GM19468 (cell line): ENCODE data around the gene PRMT7.

Experiments
- ATAC-seq: cut with Tn5 transposase; IDR thresholded peaks from one replicate; pipeline ENCODE4 v1.9.1; 2021; ENCODE audit warnings: mild to moderate bottlenecking, moderate library complexity, moderate number of reproducible peaks; ENCODE audit not compliant: unreplicated experiment; ENCODE audit errors: extremely low read depth

PRMT7 gene

GRCh38 chr16:68345958-68346635, 35.3 kb downstream of the PRMT7 start:
- no peak for ATAC-seq

DNA sequence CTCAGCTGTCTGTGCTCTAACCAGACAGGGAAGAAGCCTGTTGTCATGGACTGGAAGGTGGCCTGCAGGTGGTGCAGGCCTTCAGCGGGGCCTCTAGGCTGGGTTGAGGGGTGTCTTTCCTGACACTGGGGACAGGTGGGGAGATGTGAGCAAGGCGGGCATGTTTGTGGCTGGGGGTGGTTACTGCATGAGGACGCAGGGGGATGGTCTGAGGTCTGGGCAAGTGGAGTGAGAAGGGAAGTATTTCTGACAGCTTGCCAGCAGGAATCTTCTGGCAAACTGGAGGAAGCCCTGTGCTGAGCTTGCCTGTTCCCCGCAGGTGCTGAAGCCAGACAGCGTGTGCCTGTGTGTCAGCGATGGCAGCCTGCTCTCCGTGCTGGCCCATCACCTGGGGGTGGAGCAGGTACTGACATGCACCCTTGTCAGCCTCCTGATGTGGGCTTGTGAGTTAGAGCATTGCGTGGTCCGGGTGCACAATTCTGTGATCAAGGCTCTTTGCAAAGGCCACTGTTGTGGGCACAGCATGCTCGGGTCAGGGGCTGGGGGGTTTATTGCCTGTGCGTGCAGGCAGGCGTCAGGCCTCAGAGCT, 36.2 kb downstream of the PRMT7 start:
- ATAC-seq, result no peak

- no peak for ATAC-seq
Observed at GRCh38 chr16:68347605-68348004, 36.8 kb downstream of the PRMT7 start.

DNA sequence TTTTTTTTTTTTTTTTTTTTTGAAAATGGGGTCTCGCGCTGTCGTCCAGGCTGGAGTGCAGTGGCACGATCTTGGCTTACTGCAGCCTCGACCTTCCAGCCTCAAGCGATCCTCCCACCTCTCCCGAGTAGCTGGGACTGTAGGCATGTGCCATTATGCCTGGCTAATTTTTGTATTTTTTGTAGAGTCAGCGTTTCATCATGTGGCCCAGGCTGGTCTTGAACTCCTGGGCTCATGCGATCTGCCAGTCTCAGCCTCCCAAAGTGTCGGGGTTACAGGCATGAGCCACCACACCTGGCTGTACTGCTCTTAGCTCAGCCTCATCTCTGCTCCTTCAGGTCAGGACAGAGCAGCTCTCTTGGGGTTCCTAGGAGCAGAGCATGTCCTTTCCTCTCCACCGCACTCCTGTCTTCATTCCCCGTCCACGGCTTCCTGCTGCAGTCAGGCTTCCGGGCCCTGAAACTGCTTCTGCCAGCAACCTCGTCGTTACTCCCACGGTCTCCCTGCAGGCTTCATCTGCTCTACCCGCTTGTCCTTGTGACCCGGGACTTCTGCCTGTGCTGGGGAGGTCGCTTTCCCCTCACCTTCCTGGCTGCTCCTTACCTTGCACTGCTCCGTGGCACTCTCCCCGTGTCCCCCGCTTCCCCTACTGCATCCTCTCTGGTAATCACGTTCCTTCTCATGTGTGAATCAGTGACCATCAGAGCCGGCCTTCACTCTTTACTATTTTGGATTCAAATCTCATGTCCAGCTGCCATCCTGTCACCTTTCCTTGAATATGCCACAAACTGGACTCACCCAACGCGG, 38.0 kb downstream of the PRMT7 start:
- no peak for ATAC-seq

DNA sequence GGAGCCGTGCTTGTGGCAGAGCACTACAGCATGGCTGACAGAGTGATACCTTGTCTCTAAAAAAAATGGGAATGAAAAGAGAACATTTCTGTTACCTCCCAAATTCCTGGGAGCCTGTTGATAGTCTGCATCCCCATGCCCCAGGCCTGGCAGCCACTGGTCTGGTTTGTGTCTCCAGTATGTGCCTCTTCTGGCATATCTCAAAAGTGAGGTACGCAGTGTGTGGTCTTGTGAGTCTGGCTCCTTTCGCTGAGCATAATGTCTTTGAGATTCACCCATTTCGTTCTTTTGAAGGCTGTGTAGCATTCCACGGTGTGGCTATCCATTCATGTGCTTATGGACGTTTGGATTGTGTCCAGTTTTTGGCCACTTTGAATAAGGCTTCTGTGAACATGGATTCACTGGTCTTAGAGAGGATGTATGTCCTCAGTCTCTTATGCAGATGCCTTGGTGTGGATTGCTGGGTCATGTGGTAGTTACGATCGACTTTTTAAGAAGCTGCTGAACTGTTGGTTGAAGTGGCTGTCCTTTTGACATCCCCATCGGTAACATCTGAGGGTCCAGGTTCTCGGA, 39.1 kb downstream of the PRMT7 start:
- no peak for ATAC-seq

GRCh38 chr16:68350813-68351350, 40.1 kb downstream of the PRMT7 start:
- no peak for ATAC-seq

- no peak for ATAC-seq
Observed at GRCh38 chr16:68351463-68351862, 40.6 kb downstream of the PRMT7 start.

GRCh38 chr16:68351991-68352431, 41.2 kb downstream of the PRMT7 start:
- no peak for ATAC-seq

DNA sequence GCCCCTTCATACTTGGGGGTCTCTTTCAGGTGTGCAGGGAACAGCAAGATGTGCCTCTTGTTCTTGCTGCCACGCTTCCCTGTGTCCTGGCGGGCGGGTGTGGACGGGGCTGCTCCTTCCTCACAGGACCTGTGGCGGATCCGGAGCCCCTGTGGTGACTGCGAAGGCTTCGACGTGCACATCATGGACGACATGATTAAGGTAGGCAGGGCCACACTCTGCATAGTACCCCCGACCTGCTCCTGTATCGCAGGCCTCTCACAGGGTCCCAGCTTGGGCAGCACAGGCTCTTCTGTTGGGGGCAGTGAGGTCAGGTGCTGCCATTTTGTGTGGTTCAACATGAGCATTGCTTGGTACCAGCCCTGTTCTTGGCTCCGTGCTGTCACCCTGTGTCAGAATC, 42.5 kb downstream of the PRMT7 start:
- ATAC-seq, result no peak

- no peak for ATAC-seq
Observed at GRCh38 chr16:68354816-68355215, 44.0 kb downstream of the PRMT7 start.

- no peak for ATAC-seq
Observed at GRCh38 chr16:68355447-68356248, 44.8 kb downstream of the PRMT7 start.

- peak; percentile 46 for ATAC-seq
Observed at GRCh38 chr16:68356249-68356918, 45.6 kb downstream of the PRMT7 start.

GRCh38 chr16:68356919-68357286, 46.1 kb downstream of the PRMT7 start:
- ATAC-seq, result peak; percentile 0

- no peak for ATAC-seq
Observed at GRCh38 chr16:68357521-68357922, 46.7 kb downstream of the PRMT7 start.

DNA sequence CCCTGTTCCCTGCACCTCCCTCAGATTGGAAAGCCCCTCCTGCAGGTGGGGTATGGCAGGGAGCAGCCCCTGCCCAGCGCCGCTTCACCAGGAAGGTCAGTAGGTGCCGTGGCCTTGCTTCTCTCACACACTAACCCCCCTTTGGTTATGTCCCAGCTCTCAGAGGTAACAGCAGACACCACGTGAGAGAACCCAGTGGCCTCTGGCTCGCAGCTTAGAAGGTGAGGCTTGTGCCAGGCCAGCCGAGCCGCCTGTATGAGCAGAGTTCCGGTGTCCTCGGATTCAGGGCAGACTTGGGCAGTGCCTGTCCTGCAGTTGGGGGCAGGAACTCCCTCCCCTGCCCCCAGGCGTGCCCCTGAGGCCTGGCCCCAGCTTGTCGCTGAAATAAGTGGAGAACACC, 47.1 kb downstream of the PRMT7 start:
- ATAC-seq, result no peak

DNA sequence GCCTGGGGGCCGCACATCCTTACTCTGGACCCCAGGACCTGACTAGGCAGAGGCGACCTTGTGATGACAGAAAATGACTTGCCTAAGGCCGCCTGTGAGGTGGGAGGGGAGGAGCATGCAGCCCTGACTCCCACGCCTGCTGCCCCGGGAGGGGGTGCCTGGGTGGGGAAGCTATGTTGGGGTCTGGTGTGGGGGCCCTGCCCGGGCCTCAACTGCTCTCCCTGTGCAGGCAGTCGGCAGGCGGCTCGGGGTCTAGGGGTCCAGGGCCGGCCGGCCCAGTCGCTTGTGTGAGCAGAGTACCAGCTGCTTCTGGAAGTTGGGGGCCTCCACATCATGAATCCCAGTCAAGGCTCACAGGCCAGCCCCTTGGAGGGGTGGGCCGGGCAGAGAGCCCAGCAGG, 48.1 kb downstream of the PRMT7 start:
- ATAC-seq, result no peak

GRCh38 chr16:68359398-68360191, 48.8 kb downstream of the PRMT7 start:
- no peak for ATAC-seq

DNA sequence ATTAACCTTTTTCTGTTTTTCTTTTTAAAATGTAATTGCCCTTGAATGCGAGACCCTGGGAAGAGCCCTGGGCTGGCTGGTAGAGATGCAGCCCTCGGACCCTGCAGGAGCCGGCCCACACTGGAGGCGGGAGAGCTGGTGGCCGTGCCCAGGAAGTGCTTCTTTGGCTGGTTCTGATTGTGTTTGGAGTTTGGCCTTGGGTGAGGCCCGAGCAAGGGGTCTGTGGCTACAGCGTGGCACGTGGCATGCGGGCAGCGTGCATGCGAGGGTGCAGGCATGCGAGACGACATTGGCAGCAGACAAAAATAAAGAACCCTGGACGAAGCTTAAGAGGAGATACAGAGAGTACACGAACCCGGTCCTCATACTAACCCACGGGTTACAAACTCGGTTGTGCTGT, 49.7 kb downstream of the PRMT7 start:
- ATAC-seq, result no peak

GRCh38 chr16:68360956-68361355, 50.1 kb downstream of the PRMT7 start:
- no peak for ATAC-seq
